ENCODE measurements around the gene LAPTM5.

GRCh38 chr1:30701258-30701633, 56.3 kb downstream of the LAPTM5 start:
- TF ChIP-seq POLR2AphosphoS5 (IDR thresholded peaks at IDR 0.05) = no peak
- no peak for TF ChIP-seq POLR2A (IDR thresholded peaks at IDR 0.05)
- TF ChIP-seq CTCF (IDR thresholded peaks at IDR 0.05) = no peak
- TF ChIP-seq EP300 (IDR thresholded peaks at IDR 0.05) = no peak
